ENCODE results near the gene GFOD1.

GFOD1 gene

GRCh38 chr6:13373488-13373886 lies 113.9 kb downstream of the GFOD1 start:
- DNase-seq: no peak

GRCh38 chr6:13372688-13373487 lies 114.5 kb downstream of the GFOD1 start:
- DNase-seq: no peak

GRCh38 chr6:13372076-13372475 lies 115.3 kb downstream of the GFOD1 start:
- DNase-seq: no peak

GRCh38 chr6:13371421-13372072 lies 115.9 kb downstream of the GFOD1 start:
- no peak for DNase-seq

DNA sequence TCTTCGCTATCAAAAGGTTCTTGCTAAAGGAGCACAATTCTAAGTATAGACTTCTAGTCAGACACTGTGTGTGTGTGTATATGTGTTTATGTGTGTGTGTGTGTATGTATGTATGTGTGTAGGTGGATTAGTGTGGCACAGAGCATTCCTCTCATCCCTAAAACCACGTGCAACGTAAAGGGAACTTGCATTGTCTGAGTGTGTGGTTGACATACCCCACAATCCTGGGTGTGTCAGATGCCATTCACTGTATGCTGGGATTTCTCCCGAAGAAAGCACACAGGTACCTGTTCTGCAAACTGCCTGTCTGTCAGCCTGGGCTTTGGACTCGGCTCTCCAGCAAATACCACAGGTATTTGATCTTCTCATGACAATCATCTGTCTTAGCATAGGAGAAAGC lies 116.8 kb downstream of the GFOD1 start:
- DNase-seq: no peak

GRCh38 chr6:13369591-13369990 lies 117.8 kb downstream of the GFOD1 start:
- no peak for DNase-seq

DNA sequence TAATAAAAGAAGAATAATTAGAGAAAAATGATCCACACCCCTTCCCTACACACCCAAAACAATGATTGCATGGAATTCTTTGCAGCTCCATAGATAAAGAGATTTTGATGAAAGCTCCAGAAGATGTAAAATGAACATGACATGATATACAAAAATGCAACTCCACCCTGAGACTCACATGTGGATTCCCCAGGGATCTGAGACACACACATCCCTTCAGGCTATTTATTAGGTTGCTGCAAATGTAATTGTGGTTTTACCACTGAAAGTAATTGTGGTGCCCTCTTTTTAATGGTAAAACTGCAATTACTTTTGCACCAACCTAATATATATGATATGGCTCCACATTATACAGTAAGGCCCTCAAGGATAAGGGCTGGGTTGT lies 118.7 kb downstream of the GFOD1 start:
- DNase-seq: no peak

- DNase-seq: no peak
Observed at GRCh38 chr6:13368079-13368730, 119.2 kb downstream of the GFOD1 start.

DNA sequence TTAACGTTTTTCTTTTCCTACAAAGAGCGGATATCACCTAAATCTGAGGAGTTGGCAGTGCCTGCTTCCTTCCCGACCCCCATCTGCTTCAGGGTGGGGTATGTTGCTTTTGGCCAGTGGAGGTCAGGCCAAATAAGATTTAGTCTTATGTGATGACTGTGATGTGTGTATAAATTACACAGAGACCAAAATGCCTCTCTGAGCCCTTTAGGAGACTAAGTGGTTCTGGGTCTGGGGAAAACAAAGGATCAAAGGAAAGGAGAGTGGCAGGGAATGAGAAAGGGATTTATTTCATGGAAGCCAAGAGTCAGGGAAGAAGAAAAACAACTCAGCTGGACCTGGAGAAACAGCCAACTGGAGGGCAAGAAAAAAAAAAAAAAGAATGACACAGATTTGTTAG lies 120.0 kb downstream of the GFOD1 start:
- DNase-seq: peak in 1 of 3 experiments; percentile 8

- DNase-seq: no peak
Observed at GRCh38 chr6:13365320-13365719, 122.1 kb downstream of the GFOD1 start.

DNA sequence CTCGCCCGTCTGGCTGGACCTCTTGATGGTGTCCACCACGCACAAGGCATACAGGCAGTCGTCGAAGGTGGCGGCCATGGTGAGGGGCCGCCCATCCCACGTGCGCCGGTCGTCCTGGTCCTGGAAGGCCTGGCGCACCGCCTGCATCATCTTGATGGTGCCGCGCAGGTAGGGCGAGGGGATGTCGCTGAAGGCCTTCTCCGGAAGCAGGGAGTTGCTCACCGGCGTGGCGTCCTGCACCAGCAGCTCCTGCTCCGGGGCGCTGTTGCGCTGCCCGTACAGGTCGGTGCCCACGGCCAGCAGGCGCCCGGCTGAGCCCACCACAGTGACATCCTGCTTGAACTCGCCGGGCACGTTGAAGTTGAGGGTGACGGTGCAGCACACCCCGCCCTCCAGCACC lies 122.6 kb downstream of the GFOD1 start:
- no peak for DNase-seq

GRCh38 chr6:13362412-13362811 lies 125.0 kb downstream of the GFOD1 start:
- DNase-seq: no peak

DNA sequence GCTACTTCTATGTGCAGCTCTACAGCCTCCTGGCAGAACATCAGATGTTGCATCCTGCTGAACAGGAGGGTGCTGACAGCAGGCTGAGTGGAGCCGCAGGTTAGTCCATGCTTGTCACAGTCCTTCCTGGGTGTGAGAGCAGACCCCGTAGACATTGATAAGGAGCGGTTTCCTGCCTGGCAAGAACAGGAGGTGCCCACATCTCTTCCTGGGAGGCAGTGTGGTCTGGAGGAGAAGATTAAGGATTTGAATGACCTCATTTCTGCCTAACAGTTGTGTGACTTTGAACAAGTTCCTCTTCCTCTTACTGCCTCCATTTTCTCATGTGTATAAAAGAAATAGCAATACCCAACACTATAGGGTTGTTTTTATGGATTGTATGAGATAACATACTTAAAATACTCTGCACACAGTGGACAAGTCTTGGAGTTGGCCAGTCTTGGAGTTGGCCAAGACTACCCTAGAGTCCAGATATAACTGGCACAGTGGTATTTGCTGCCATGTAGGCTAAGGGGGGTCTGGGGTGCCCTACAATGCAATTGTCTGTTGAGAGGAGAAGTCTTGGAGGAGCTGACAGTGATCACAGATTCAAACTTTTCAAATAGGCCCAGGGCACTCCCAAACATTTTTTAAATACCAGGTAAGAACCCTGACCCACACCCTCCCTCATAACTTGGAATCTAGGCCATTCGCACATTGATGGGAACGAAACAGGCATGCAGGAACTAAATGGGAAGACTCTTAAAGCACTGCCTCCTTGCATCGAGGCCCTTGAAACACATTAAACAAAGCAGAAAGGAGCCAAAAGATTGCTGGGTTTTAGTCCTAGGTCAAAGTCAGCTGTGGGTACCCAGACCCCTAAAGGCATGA lies 126.5 kb downstream of the GFOD1 start:
- DNase-seq: no peak

DNA sequence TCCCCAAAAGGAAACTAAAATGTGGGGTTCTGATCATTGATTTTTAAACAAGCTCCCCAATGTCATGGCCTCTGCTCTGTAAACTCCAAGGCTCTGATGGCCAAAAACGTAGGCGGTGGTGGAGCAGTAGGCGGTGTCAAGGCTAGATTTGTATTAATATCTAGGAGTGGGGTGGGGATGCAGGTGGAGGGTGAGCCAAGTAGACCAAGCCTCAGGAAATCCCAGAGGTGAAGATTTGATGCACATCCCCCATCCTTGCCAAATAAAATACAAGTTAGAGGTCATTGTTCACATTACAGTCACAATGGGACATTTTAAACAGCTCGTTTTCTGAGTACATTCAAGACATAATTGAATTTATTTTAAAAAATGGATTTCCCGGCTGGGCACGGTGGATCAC lies 128.1 kb downstream of the GFOD1 start:
- DNase-seq: no peak

GRCh38 chr6:13358511-13358910 lies 128.9 kb downstream of the GFOD1 start:
- DNase-seq: no peak

DNA sequence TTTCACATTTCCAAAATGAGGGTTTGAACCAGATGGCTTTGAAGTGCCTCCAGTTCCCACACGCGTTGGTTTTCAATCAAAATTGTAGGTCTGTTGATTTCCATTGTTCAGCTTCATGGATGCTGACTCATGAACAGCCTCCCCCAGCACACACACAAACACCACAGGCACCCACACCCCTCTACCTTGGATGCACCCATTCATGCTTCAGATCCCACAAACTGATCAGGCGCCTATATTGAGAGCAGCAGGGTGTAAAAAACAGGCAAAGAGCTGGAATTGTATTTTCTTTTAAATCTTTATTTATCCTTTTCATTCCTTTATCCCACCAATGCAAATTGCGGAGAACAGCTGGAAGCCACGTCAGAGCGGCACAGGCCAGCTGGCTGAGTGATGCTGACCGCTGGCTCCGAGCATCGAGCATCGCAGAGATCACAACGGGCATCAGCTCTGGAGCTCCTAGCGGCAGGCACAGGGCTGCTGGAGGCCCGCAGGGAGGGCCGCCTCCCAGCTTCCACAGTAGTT lies 129.8 kb downstream of the GFOD1 start:
- DNase-seq: peak in 1 of 3 experiments; percentile 27

DNA sequence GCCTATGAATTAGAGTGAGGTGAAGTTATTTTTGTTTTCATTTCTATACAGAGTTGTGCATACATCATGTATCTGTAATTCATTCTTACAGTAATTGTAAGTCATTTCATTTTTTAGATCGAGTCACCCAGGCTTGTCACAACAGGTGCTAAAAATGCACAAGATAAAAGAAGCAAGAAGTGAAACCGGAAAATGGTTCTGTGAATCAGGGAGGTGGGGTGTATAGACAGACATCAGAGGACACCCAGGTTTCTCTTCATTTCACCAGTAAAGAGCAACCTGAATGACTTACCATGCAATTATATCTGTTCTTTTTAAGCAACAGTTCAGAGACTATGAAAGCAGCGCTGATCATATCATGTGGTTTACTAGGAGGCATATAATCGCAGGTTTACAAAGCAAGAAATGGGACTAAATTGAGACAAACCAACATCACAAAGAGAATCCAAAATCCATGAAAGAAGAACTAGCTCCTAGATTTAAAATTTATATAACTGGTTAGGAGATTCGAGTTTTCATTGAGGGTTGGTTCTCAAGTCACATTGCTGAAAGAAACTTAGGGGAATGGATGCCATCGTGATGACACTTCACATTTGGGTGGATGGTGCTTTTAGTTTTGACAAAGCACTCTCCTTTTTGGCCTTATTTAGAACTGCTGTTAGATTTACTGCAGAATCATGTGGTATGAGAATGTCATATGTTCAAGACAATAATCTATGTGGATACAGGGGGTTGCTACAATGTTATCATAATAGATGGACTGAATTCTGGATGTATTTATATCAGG lies 131.2 kb downstream of the GFOD1 start:
- no peak for DNase-seq

GRCh38 chr6:13355043-13355945 lies 132.1 kb downstream of the GFOD1 start:
- no peak for DNase-seq

GRCh38 chr6:13354331-13355042 lies 132.9 kb downstream of the GFOD1 start:
- DNase-seq: no peak

GRCh38 chr6:13352165-13352564 lies 135.2 kb downstream of the GFOD1 start:
- DNase-seq: no peak
